Keratinocyte (primary cell): ENCODE data around the gene METTL25B. TPM values are rescaled to one million over a fixed set of nuclear protein-coding genes. Genes with fewer than 3 reads are reported as not detected.
A peak's percentile ranks its signal among the peaks of the same experiment; 100 is the strongest.

ENCODE experiments used
- DNase-seq: peaks from one replicate; pipeline ENCODE4 v3.0.0-alpha.2; 2011; ENCODE audit warnings: low read depth, missing footprints, low spot score
- FAIRE-seq: peaks from 2 replicates; lab custom pipeline; 2011; peaks lifted over from hg19 to GRCh38; lab: Jason Lieb, UNC
- H2AFZ ChIP-seq: 2 replicates; pipeline ENCODE4 v1.6.0; 2012; ENCODE audit warnings: low read length, control low read depth, inconsistent platforms; ENCODE audit not compliant: control insufficient read depth
- H3K27ac ChIP-seq: 2 replicates; pipeline ENCODE4 v1.5.1; 2011; ENCODE audit warnings: low read length; ENCODE audit not compliant: control insufficient read depth, insufficient read depth
- H3K27me3 ChIP-seq: 3 replicates; pipeline ENCODE4 v1.6.0; 2011; ENCODE audit warnings: low read length; ENCODE audit not compliant: control insufficient read depth, insufficient read depth; ENCODE audit errors: extremely low read depth
- H3K36me3 ChIP-seq, 2 experiments: 2 replicates in 1 of 2; 3 replicates in 1 of 2; pipeline ENCODE4 v1.5.1; 2011; ENCODE audit warnings: low read length in 2 of 2, mild to moderate bottlenecking in 1 of 2; ENCODE audit not compliant: control insufficient read depth in 2 of 2, insufficient read depth in 2 of 2; ENCODE audit errors: extremely low read depth in 1 of 2
- H3K4me1 ChIP-seq: 3 replicates; pipeline ENCODE4 v1.5.1; 2011; ENCODE audit warnings: low read length; ENCODE audit not compliant: control insufficient read depth, insufficient read depth; ENCODE audit errors: extremely low read depth
- H3K4me2 ChIP-seq: 3 replicates; pipeline ENCODE4 v1.6.0; 2011; ENCODE audit warnings: low read depth, low read length; ENCODE audit not compliant: control insufficient read depth, insufficient read depth; ENCODE audit errors: extremely low read depth
- H3K4me3 ChIP-seq, 3 experiments: fragments of 200-600 bp in 1 of 3; sonication (generic) in 1 of 3; 2 replicates in 2 of 3; 3 replicates in 1 of 3; pipeline ENCODE4 v1.5.1; 2011 to 2016; ENCODE audit warnings: low read length in 3 of 3, mild to moderate bottlenecking in 3 of 3, control low read depth in 2 of 3, inconsistent platforms in 1 of 3, low read depth in 1 of 3, mixed read lengths in 1 of 3, mixed run types in 1 of 3, moderate library complexity in 1 of 3; ENCODE audit not compliant: control insufficient read depth in 2 of 3, insufficient read depth in 2 of 3; ENCODE audit errors: extremely low read depth in 1 of 3
- H3K79me2 ChIP-seq: 2 replicates; pipeline ENCODE4 v1.6.0; 2012; ENCODE audit warnings: low read length; ENCODE audit not compliant: control insufficient read depth, insufficient read depth
- H3K9ac ChIP-seq: 3 replicates; pipeline ENCODE4 v1.6.0; 2011; ENCODE audit warnings: low read length; ENCODE audit not compliant: control insufficient read depth, insufficient read depth; ENCODE audit errors: extremely low read depth
- H3K9me1 ChIP-seq: 3 replicates; pipeline ENCODE4 v1.6.0; 2011; ENCODE audit warnings: low read length; ENCODE audit not compliant: control insufficient read depth, insufficient read depth; ENCODE audit errors: extremely low read depth
- H3K9me3 ChIP-seq: 2 replicates; pipeline ENCODE4 v1.5.1; 2012; ENCODE audit warnings: low read depth, low read length; ENCODE audit not compliant: control insufficient read depth
- H4K20me1 ChIP-seq: 3 replicates; pipeline ENCODE4 v1.6.0; 2011; ENCODE audit warnings: low read length; ENCODE audit not compliant: control insufficient read depth, insufficient read depth; ENCODE audit errors: extremely low read depth
- EZH2 ChIP-seq: IDR thresholded peaks from one replicate; pipeline ENCODE4 v1.6.1; 2012; ENCODE audit warnings: inconsistent platforms, mild to moderate bottlenecking, low read length, moderate library complexity
- dilution Hi-C: fragments of 300-500 bp; cut with MboI; formaldehyde crosslinking; loops from one replicate; pipeline ENCODE4 v1.7.0; 2020; ENCODE audit warnings: low sequenced_read_pairs; ENCODE audit not compliant: extremely low pct_ligation_motif_present
- polyA plus RNA-seq, 5 experiments: library from polyadenylated mRNA; depleted of rRNA in 3 of 5; stranded (reverse) in 3 of 5; stranded (forward) in 1 of 5; unstranded in 1 of 5; fragments of >200 nt; gene quantifications; 1 replicate in 1 of 5; 2 replicates in 3 of 5; 3 replicates in 1 of 5; pipeline versions ENCODE4 v1.2.1 to v1.2.3, GENCODE V29; 2011 to 2012; ENCODE audit warnings: missing spikeins in 2 of 5, low read depth in 1 of 5, low replicate concordance in 1 of 5
- TF ChIP-seq, protein P1 (sequence below), 3 experiments: IDR thresholded peaks in 1 of 3; conservative IDR thresholded peaks in 1 of 3; optimal IDR thresholded peaks in 1 of 3; 2 replicates in 2 of 3; 3 replicates in 1 of 3; pipeline versions ENCODE3 to v1.5.1; 2011; ENCODE audit warnings: low read length in 3 of 3, mild to moderate bottlenecking in 3 of 3, moderate library complexity in 2 of 3, control low read depth in 1 of 3, inconsistent platforms in 1 of 3; ENCODE audit not compliant: insufficient read depth in 2 of 3; ENCODE audit errors: extremely low read depth in 1 of 3

METTL25B gene
- polyA plus RNA-seq, 1 donor (not counting 4 experiments of a cell fraction or from before 2014, with no cell fraction given), result 6.0 TPM

DNA sequence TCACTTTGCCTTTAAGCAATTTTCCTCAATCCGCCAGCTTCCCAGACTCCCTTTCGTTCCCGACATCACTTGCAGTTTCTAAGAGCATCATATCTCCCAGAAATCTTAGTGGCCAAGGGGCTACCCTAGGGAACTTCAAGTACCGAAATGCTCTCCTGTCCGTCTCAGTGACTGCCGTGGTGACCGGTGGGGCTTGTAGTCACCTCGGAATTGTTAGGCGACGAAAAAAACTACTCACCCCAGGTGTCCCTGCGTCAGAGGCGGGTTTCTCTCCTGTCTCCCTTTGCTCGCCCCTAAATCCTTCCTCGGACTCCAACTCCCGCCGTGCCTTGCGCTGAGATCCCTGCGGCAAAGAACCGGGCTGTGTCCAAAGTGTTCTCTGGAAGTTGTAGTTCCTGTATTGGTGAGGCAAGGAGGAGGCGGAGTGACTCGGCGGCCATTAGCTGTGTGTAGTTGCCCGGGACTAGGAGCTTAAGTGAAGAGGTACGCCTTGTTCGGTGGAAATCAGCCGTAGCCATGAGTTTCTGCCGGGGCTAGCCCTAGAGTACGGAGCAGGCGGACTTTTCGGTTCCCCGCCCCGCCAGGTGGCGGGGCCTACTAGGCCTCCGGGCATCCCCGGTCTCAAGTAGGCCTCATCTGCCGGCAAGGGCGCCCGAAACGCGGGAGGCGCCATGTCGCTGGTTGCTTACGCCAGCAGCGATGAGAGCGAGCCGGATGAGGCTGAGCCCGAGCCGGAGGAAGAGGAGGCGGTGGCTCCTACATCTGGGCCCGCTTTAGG, 39.0 kb downstream of the METTL25B start, which contains the start of gene PRCC:
TSS of gene PRCC (plus strand) at position 435 of the 778 bp plus-strand sequence. CDS start at position 672, 237 bp downstream.
- Histone ChIP-seq H3K4me2 (peak within 1 kb of the TSS; percentile 89), H4K20me1 (peaks cover 1% of the 10 kb centered on the region), H3K36me3 (peaks cover 7 to 8% of the 10 kb centered on the region in 2 experiments), H3K27me3 (no peaks in the 10 kb centered on the region), H3K27ac (peak within 1 kb of the TSS; percentile 87), H3K9me1 (peaks cover 3% of the 10 kb centered on the region), H3K4me1 (peaks cover 15% of the 10 kb centered on the region), H3K9me3 (no peaks in the 10 kb centered on the region), H3K9ac (peak within 1 kb of the TSS; percentile 98), H3K79me2 (peaks cover 49% of the 10 kb centered on the region), H2AFZ (peak within 1 kb of the TSS; percentile 88), H3K4me3 (peak within 1 kb of the TSS; percentile 72 to 89 (median 86))
- dilution Hi-C loops, result no loop called here
- DNase-seq, result peak; percentile 100
- TF ChIP-seq EZH2, result no peak
- TF ChIP-seq, protein P1, sequence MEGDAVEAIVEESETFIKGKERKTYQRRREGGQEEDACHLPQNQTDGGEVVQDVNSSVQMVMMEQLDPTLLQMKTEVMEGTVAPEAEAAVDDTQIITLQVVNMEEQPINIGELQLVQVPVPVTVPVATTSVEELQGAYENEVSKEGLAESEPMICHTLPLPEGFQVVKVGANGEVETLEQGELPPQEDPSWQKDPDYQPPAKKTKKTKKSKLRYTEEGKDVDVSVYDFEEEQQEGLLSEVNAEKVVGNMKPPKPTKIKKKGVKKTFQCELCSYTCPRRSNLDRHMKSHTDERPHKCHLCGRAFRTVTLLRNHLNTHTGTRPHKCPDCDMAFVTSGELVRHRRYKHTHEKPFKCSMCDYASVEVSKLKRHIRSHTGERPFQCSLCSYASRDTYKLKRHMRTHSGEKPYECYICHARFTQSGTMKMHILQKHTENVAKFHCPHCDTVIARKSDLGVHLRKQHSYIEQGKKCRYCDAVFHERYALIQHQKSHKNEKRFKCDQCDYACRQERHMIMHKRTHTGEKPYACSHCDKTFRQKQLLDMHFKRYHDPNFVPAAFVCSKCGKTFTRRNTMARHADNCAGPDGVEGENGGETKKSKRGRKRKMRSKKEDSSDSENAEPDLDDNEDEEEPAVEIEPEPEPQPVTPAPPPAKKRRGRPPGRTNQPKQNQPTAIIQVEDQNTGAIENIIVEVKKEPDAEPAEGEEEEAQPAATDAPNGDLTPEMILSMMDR (optimal IDR thresholded peaks at IDR 0.05 in 1 of 3, IDR thresholded peaks at IDR 0.05 in 1 of 3, conservative IDR thresholded peaks at IDR 0.05 in 1 of 3; ENCODE audit: extremely low read depth in 1 of 3, insufficient read depth in 2 of 3, low read length in 3 of 3), result no peak
- peak; percentile 79 for FAIRE-seq

DNA sequence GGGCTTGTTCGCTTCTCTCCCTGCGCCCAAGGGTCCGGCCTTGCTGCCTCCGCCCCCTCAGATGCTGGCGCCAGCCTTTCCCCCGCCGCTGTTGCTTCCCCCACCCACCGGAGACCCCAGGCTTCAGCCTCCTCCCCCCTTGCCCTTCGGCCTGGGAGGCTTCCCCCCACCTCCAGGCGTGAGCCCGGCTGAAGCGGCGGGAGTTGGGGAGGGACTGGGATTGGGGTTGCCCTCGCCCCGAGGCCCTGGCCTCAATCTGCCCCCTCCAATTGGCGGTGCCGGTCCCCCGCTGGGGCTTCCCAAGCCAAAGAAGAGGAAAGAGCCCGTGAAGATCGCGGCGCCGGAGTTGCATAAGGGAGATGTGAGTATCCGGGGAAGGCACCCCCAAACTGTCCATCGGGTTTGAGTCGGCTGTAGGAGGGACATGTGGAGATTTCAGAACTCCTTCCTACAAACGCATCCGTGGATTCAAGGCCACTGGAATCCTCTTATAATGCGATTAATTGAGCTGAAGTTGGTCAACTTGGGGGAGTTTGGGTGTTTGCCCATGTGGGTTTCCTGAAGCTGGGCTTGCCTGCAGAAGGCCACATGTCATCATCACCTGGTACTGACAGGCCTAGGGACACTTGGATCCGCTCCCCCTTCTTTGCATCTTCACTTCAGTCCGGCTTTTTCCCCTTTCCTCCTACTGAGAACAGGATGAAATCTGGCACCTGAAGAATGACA, 39.8 kb downstream of the METTL25B start:
- Histone ChIP-seq H3K4me1 (peaks cover 18% of the 10 kb centered on the region), H3K79me2 (peaks cover 56% of the 10 kb centered on the region), H3K27ac (peak overlapping the region; percentile 87), H3K4me3 (peak overlapping the region; percentile 71 to 89 (median 86)), H3K27me3 (no peaks in the 10 kb centered on the region), H4K20me1 (peaks cover 6% of the 10 kb centered on the region), H3K9me3 (no peaks in the 10 kb centered on the region), H3K9ac (peak overlapping the region; percentile 98), H3K36me3 (peaks cover 7 to 8% of the 10 kb centered on the region in 2 experiments), H3K9me1 (peaks cover 3% of the 10 kb centered on the region), H3K4me2 (peak overlapping the region; percentile 89), H2AFZ (peak overlapping the region; percentile 32)
- TF ChIP-seq, protein P1 (optimal IDR thresholded peaks at IDR 0.05 in 1 of 3, IDR thresholded peaks at IDR 0.05 in 1 of 3, conservative IDR thresholded peaks at IDR 0.05 in 1 of 3; ENCODE audit: extremely low read depth in 1 of 3, insufficient read depth in 2 of 3, low read length in 3 of 3), result no peak
- no peak for TF ChIP-seq EZH2
- no peak for DNase-seq
- no peak for FAIRE-seq
- dilution Hi-C loops, result no loop called here
